A172 (cell line): ENCODE measurements around the gene RRAGD. TPM values are rescaled to one million over a fixed set of nuclear protein-coding genes. Genes with fewer than 3 reads are reported as not detected.

Source experiments
- DNase-seq: peaks from one replicate; pipeline ENCODE4 v3.0.0-alpha.2; 2015; ENCODE audit warnings: low spot score
- total RNA-seq: library from RNA; depleted of rRNA; stranded (reverse); fragments of >200 nt; shearing (Covaris generic); gene quantifications from 2 replicates; pipeline ENCODE4 v1.2.3, GENCODE V29; 2014

RRAGD gene
- total RNA-seq, 1 experiment from 2014 or later, result 33.5 TPM

GRCh38 chr6:89375427-89376267, 36.4 kb downstream of the RRAGD start:
- peak; percentile 34 for DNase-seq

GRCh38 chr6:89372506-89372901, 39.6 kb downstream of the RRAGD start:
- DNase-seq, result no peak

GRCh38 chr6:89371849-89372505, 40.1 kb downstream of the RRAGD start:
- DNase-seq, result peak; percentile 53

- peak; percentile 38 for DNase-seq
These were observed 43.1 kb downstream of the RRAGD start for GRCh38 chr6:89368999-89369398.

GRCh38 chr6:89368107-89368506, 44.0 kb downstream of the RRAGD start:
- peak; percentile 40 for DNase-seq

GRCh38 chr6:89364586-89364985, 47.5 kb downstream of the RRAGD start:
- DNase-seq, result no peak

- DNase-seq, result no peak
These were observed 50.9 kb downstream of the RRAGD start for GRCh38 chr6:89361171-89361570.

GRCh38 chr6:89360415-89360999, 51.6 kb downstream of the RRAGD start:
- peak; percentile 65 for DNase-seq

GRCh38 chr6:89359561-89359960, 52.5 kb downstream of the RRAGD start:
- DNase-seq, result no peak

GRCh38 chr6:89357390-89357789, 54.7 kb downstream of the RRAGD start:
- no peak for DNase-seq

GRCh38 chr6:89356642-89357170, 55.4 kb downstream of the RRAGD start:
- no peak for DNase-seq

GRCh38 chr6:89355511-89356194, 56.4 kb downstream of the RRAGD start:
- no peak for DNase-seq

- DNase-seq, result no peak
These were observed 58.2 kb downstream of the RRAGD start for GRCh38 chr6:89353702-89354392.

GRCh38 chr6:89353118-89353556, 58.9 kb downstream of the RRAGD start:
- DNase-seq, result no peak

GRCh38 chr6:89352278-89353117, 59.6 kb downstream of the RRAGD start, which contains the start of gene UBE2J1:
Gene UBE2J1 (minus strand): TSS chr6:89352722. CDS start chr6:89352569, 153 bp downstream.
- peak; percentile 62 for DNase-seq

- DNase-seq, result no peak
These were observed 60.3 kb downstream of the RRAGD start for GRCh38 chr6:89351671-89352277.

GRCh38 chr6:89350281-89350966, 61.6 kb downstream of the RRAGD start:
- no peak for DNase-seq

GRCh38 chr6:89348372-89348771, 63.7 kb downstream of the RRAGD start:
- no peak for DNase-seq

GRCh38 chr6:89347825-89348224, 64.2 kb downstream of the RRAGD start:
- no peak for DNase-seq
